Esophagus muscularis mucosa (tissue), 4 donors: ENCODE measurements around the gene NLK. TPM values are rescaled to one million over a fixed set of nuclear protein-coding genes. Genes with fewer than 3 reads are reported as not detected.
"Not testable (repeated sequence)": the region's sequence is repeated elsewhere in the genome, so short reads cannot be mapped to it uniquely, and the experiment has no call there.

ENCODE experiments used
- DNase-seq: peaks from one replicate; pipeline ENCODE4 v3.0.0-alpha.2; 2017; ENCODE audit errors: extremely low spot score
- H3K27ac ChIP-seq, 4 donors: fragments of 200-600 bp; sonication (generic); replicated peaks in 1 of 4; 1 replicate in 3 of 4; 2 replicates in 1 of 4; pipeline ENCODE4 v1.5.1; 2016 to 2019; ENCODE audit warnings: mild to moderate bottlenecking in 1 of 4
- H3K27me3 ChIP-seq, 4 donors: fragments of 200-600 bp; sonication (generic); one replicate each; pipeline versions ENCODE4 v1.5.1 to v1.6.0; 2016 to 2019
- H3K36me3 ChIP-seq, 4 donors: fragments of 200-600 bp; sonication (generic); one replicate each; pipeline ENCODE4 v1.5.1; 2016 to 2019
- H3K4me1 ChIP-seq, 4 donors: fragments of 200-600 bp; sonication (generic); one replicate each; pipeline ENCODE4 v1.5.1; 2016 to 2019
- H3K4me3 ChIP-seq, 4 donors: fragments of 200-600 bp; sonication (generic); 1 replicate in 2 of 4; 2 replicates in 2 of 4; pipeline ENCODE4 v1.5.1; 2016 to 2019; ENCODE audit warnings: mild to moderate bottlenecking in 4 of 4, moderate library complexity in 1 of 4
- H3K9me3 ChIP-seq, 4 donors: fragments of 200-600 bp; sonication (generic); 1 replicate in 3 of 4; 2 replicates in 1 of 4; pipeline ENCODE4 v1.5.1; 2016 to 2019
- EP300 ChIP-seq: sonication (generic); formaldehyde crosslinking; IDR thresholded peaks from one replicate; pipeline ENCODE4 v1.6.1; 2017; ENCODE audit warnings: antibody characterized with exemption
- POLR2A ChIP-seq: fragments of 450-650 bp; IDR thresholded peaks from one replicate; pipeline ENCODE4 v1.6.1; 2017; ENCODE audit warnings: antibody characterized with exemption, moderate library complexity, mild to moderate bottlenecking, low read depth
- POLR2AphosphoS5 ChIP-seq, 2 donors: sonication (generic); formaldehyde crosslinking; IDR thresholded peaks; one replicate each; pipeline ENCODE4 v1.6.1; 2017; ENCODE audit warnings: antibody characterized with exemption in 2 of 2
- WGBS: methylation state at CpG from one replicate; pipeline ENCODE4 v1.1.5; 2018; 5-methylcytosine and 5-hydroxymethylcytosine counted together
- intact Hi-C: fragments of 100-400 bp; cut with DNase I; formaldehyde crosslinking; loops from one replicate; pipeline ENCODE4 v1.15.1; 2023
- total RNA-seq, 4 donors: library from RNA; depleted of rRNA; stranded (reverse); fragments of >200 nt; gene quantifications; one replicate each; pipeline versions ENCODE4 v1.1.0 to v1.2.1, GENCODE V29; 2016
- TF ChIP-seq, protein P1 (sequence below), 3 experiments: fragments of 200-600 bp in 2 of 3; fragments of 450-650 bp in 1 of 3; sonication (generic) in 2 of 3; IDR thresholded peaks; one replicate each; pipeline ENCODE4 v1.5.1; 2017 to 2019; ENCODE audit warnings: antibody characterized with exemption in 3 of 3, mild to moderate bottlenecking in 2 of 3, moderate library complexity in 1 of 3

Gene NLK
- total RNA-seq, 4 donors from 2014 or later = 10.1 to 16.2 (median 12.6) TPM

DNA sequence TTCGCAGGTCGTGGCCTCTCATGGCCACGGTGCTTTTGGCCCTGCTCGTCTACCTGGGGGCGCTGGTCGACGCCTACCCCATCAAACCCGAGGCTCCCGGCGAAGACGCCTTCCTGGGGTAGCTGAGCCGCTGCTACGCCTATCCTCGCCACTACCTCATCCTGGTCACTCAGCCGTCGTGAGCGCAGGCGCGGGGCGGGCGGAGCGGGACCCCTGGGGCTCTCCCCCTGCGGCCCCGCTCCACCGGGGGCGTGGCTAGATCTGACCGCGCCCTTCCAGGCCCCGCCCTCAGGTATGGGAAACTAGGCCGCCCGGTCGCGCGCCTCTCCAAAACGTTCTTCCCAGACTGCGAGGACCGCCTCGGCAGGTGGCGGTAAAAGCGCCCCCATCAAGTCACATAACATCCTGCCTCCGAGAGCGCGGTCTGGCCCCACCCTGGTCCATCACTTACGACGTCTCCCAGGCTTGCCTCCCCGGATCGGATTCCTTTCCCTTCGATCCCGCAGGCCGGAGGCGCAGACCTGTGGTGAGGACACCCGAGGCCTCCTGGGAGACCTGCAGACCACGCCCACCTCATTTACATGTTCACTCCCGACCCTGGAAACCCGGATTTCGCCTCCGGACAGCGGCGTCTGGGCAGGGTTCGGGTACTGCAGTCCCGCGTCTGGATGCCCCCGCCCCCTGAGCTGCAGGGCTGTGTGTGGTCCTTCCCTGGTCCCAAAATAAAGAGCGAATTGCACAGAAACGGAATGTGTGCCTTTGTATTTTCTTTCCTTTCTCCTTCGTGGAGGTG lies 185.0 kb downstream of the NLK start:
- DNase-seq = no peak

DNA sequence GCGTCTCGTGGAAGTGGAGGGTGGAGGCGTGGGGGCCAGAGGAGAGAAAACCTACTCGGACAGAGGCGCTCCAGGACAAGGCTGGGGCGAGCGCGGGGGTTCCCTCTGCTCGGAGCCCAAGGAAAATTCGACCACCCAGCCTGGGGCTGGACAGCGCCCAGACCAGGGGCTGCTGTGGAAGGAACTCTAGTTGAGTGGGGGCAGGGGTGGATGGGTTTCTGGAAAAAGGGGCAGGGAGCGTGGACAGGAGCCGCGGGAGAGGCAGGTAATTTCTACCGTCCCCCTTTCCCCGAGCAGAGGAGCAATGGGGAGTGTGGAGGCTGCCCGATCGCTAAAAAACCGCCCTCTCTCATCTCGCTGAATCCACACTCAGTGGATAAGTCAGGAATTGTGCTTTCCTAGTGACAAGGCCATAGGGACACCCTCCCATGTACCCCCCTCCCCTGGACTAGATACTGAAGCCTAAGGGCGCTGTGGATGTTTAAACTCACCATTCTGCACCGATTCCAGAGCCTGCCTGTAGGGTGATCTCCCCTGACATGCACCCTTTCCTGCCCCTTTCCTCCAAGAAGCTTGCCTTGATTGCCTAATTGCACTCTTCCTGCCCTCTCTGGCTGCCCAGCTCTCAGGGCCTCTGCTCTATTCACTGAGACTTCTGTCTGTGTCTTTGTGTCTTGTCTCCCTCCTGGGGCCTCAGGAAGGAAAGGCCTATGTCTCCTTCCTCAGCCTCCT lies 185.8 kb downstream of the NLK start:
- DNase-seq = no peak
- TF ChIP-seq EP300 (no peak), POLR2AphosphoS5 (IDR thresholded peaks at IDR 0.05) (no peak), POLR2A (no peak)
- TF ChIP-seq, protein P1, sequence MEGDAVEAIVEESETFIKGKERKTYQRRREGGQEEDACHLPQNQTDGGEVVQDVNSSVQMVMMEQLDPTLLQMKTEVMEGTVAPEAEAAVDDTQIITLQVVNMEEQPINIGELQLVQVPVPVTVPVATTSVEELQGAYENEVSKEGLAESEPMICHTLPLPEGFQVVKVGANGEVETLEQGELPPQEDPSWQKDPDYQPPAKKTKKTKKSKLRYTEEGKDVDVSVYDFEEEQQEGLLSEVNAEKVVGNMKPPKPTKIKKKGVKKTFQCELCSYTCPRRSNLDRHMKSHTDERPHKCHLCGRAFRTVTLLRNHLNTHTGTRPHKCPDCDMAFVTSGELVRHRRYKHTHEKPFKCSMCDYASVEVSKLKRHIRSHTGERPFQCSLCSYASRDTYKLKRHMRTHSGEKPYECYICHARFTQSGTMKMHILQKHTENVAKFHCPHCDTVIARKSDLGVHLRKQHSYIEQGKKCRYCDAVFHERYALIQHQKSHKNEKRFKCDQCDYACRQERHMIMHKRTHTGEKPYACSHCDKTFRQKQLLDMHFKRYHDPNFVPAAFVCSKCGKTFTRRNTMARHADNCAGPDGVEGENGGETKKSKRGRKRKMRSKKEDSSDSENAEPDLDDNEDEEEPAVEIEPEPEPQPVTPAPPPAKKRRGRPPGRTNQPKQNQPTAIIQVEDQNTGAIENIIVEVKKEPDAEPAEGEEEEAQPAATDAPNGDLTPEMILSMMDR (IDR thresholded peaks at IDR 0.05) = no peak
- peaks cover 0 to 77% (median 25%) of the 10 kb centered on the region in 4 donors for H3K27me3 ChIP-seq
- no peaks in the 10 kb centered on the region for H3K9me3 ChIP-seq
- 23% methylated on average over 14 of the region's 22 CpGs for WGBS
- intact Hi-C loops = no loop called here
- H3K4me3 ChIP-seq = peak overlapping the region; percentile 29 to 45 (median 38)
- no peak overlapping the region for H3K27ac ChIP-seq
- peaks cover 9 to 14% (median 13%) of the 10 kb centered on the region in 4 donors for H3K4me1 ChIP-seq
- H3K36me3 ChIP-seq = no peaks in the 10 kb centered on the region

More for the DNA sequence above, 185.0 kb downstream of the NLK start:
- Histone ChIP-seq H3K4me3 (peak overlapping the region; percentile 29 to 45 (median 38)), H3K9me3 (no peaks in the 10 kb centered on the region), H3K4me1 (peaks cover 9 to 14% (median 13%) of the 10 kb centered on the region in 4 donors), H3K36me3 (no peaks in the 10 kb centered on the region), H3K27ac (no peak overlapping the region), H3K27me3 (peaks cover 0 to 71% (median 25%) of the 10 kb centered on the region in 4 donors)
- intact Hi-C loops = no loop called here
- 1% methylated on average over 15 of the region's 66 CpGs for WGBS
- TF ChIP-seq EP300 (no peak), POLR2A (no peak), POLR2AphosphoS5 (IDR thresholded peaks at IDR 0.05) (no peak)
- TF ChIP-seq, protein P1 (IDR thresholded peaks at IDR 0.05) = no peak

- DNase-seq = no peak
- peaks cover 9 to 14% (median 13%) of the 10 kb centered on the region in 4 donors for H3K4me1 ChIP-seq
- WGBS = 83% methylated on average over 4 of the region's 4 CpGs
- H3K36me3 ChIP-seq = no peaks in the 10 kb centered on the region
- peaks cover 0 to 85% (median 25%) of the 10 kb centered on the region in 4 donors for H3K27me3 ChIP-seq
- H3K9me3 ChIP-seq = no peaks in the 10 kb centered on the region
- TF ChIP-seq POLR2A (no peak), EP300 (no peak), POLR2AphosphoS5 (IDR thresholded peaks at IDR 0.05) (no peak)
- TF ChIP-seq, protein P1 (IDR thresholded peaks at IDR 0.05) = no peak
- intact Hi-C loops = no loop called here
- no peak overlapping the region for H3K4me3 ChIP-seq
- no peak overlapping the region for H3K27ac ChIP-seq
Measured at GRCh38 chr17:28228986-28229729, 186.7 kb downstream of the NLK start.

GRCh38 chr17:28230011-28230410 lies 187.5 kb downstream of the NLK start:
- no peak overlapping the region for H3K27ac ChIP-seq
- no peaks in the 10 kb centered on the region for H3K36me3 ChIP-seq
- 58% methylated on average over 7 of the region's 7 CpGs for WGBS
- H3K4me3 ChIP-seq = no peak overlapping the region
- intact Hi-C loops = no loop called here
- DNase-seq = no peak
- H3K9me3 ChIP-seq = no peaks in the 10 kb centered on the region
- H3K27me3 ChIP-seq = peaks cover 0 to 90% (median 25%) of the 10 kb centered on the region in 4 donors
- H3K4me1 ChIP-seq = peaks cover 9 to 14% (median 13%) of the 10 kb centered on the region in 4 donors
- TF ChIP-seq POLR2AphosphoS5 (IDR thresholded peaks at IDR 0.05) = no peak
- no peak for TF ChIP-seq EP300
- TF ChIP-seq, protein P1 (IDR thresholded peaks at IDR 0.05) = no peak
- no peak for TF ChIP-seq POLR2A

DNA sequence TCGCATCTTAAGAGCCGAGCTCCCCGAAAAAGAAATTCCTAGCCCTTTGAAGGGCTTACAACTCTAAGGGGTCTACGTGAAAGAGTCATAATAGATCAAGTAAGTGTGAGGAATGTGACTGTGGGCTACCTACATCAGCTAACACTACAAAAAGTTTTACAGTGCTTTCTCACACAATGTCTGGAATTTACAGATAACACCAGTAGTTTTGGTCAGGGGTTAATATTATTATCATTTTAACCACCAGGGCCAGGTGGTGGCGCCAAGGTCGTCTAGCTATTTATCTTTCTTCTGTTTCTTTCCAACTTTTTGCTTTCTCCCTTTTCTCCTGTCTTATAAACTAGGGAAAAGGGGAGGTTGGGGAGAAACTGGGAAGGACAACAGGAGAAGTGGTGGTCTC lies 188.1 kb downstream of the NLK start:
- H3K9me3 ChIP-seq, DNase-seq, H3K36me3 ChIP-seq, H3K27ac ChIP-seq, intact Hi-C loops, H3K4me3 ChIP-seq: not testable (repeated sequence)
- peaks cover 0 to 86% (median 25%) of the 10 kb centered on the region in 4 donors for H3K27me3 ChIP-seq
- H3K4me1 ChIP-seq = peaks cover 9 to 14% (median 13%) of the 10 kb centered on the region in 4 donors
- 24% methylated on average over 6 of the region's 6 CpGs for WGBS

DNA sequence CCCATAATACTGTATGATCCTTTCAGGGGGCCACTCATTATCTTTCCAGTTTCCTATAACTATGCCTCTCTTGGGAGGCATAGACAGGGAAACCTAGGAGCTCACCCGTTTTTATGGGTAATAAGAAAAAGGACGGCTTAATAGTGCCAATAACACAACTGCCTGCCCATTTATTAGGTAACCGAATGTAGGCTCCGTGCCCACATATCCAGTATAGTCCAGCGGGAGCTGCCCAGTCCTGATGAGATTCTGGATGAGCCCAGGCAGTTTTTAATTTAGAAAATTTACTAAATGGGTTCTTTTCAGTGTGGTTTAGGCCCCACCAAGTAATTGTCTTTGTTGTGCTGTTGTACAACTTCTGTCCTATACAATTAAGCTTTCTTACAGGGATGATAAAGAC lies 189.1 kb downstream of the NLK start:
- 83% methylated on average over 5 of the region's 5 CpGs for WGBS
- H3K27ac ChIP-seq, H3K36me3 ChIP-seq, DNase-seq, H3K9me3 ChIP-seq, intact Hi-C loops, H3K4me3 ChIP-seq: not testable (repeated sequence)
- Histone ChIP-seq H3K27me3 (peaks cover 0 to 76% (median 24%) of the 10 kb centered on the region in 4 donors), H3K4me1 (peaks cover 9 to 14% (median 13%) of the 10 kb centered on the region in 4 donors)
